Stimulated activated CD4-positive, alpha-beta T cell treated with anti-CD3 and anti-CD28 coated beads, Interleukin-2, amount 100 ng/mL, for 48 hours (primary cell): ENCODE data around the gene ZNRD2.
A peak's percentile ranks its signal among the peaks of the same experiment; 100 is the strongest.

ENCODE experiments used
- DNase-seq, 2 donors: peaks; one replicate each; pipeline ENCODE4 v3.0.0-alpha.2; 2020

The ZNRD2 gene

DNA sequence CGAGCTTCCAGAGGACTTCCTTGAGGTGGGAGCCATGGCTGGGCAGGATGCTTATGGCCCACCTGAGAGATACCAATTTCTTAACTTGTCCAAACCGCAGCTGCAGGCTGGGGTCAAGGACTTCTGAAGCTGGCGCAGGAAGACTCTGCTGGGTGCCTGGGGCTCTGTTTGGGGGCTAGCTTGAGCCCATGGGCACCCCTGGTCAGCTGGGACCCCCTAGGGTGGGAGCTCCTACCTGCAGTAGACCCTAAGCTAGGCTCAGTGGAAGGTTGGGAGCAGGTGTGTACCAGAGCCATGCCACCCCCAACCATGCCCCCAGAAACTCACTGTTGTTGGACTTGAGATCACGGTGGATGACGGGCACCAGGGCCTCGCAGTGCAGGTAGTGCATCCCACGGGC lies 42.4 kb downstream of the ZNRD2 start:
- DNase-seq: no peak

GRCh38 chr11:65613091-65613928 lies 43.0 kb downstream of the ZNRD2 start:
- no peak for DNase-seq

DNA sequence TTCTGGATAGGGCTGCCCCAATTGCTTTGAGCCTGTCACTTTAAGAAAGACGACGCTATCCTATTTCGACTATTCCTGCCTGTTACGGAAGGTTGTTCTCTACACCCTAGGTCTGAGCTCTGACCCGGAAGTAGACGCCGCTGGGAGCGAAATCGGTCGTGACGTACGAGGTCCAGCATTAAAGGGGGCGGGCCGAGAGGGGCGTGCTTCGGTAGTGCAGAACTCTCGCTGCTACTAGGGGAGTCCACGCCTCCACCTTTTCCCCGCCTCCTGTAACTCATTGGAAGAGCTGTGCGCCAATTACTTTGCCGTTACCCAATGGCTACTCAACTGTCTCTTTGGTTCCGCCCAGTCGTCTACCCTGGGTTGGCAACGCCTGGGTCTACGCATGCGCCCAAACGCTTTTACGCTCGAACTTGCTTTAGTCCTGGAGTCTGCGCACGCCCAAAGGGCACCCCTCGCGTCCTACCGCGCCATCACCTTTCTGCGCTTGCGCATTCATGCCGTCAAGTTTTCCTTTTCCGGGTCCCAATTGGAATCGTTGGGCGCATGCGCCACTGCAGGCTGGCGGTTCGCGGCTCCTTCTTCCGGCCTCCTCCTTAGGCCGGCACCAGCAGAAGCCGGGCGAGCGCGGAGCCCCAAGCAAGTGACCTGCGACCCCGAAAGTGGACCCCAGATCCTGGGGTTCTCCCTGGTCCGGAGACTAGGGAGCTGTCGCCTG lies 45.1 kb downstream of the ZNRD2 start, which contains the start of gene PCNX3:
TSS of gene PCNX3 (plus strand) at position 548 of the 721 bp plus-strand sequence. CDS start 536 bp downstream, outside the sequence.
- DNase-seq: peak; percentile 98 to 99

- no peak for DNase-seq
These were observed 45.8 kb downstream of the ZNRD2 start for GRCh38 chr11:65615950-65616574.

DNA sequence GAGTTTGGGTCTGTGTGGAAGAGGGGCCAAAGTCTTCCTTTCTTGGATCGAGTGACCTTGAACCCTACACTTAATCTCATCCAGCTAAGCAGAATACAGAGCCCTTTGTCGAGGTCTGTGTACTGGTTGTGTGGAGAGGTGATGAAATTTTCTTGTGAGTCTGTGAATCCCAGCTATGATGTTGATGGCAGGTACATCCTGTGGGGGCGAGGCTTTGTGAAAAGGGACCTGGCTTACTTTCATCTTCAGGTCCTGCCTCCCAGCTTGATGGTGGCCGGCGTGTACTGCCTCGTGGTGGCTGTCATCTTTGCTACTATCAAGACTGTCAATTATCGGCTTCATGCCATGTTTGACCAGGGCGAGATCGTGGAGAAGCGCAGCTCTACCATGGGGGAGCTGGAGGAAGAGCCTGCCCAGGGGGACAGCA lies 46.3 kb downstream of the ZNRD2 start:
- no peak for DNase-seq

GRCh38 chr11:65617136-65617850 lies 47.0 kb downstream of the ZNRD2 start:
- no peak for DNase-seq

- DNase-seq: no peak
These were observed 47.9 kb downstream of the ZNRD2 start for GRCh38 chr11:65617990-65618751.

DNA sequence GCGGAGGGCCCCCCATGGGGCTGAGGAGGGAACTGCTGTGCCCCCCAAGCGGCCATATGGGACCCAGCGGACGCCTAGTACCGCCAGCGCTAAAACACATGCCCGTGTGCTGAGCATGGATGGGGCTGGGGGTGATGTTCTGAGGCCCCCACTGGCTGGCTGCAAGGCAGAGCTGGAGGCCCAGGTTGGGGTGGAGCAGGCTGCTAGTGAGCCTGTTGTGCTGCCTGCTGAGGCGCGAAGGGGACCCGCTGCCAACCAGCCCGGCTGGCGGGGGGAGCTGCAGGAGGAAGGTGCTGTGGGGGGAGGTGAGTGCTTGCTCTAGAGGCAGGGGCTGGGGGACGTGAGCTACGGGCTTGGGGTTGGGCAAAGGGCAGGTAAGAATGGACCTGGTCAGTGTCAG lies 48.5 kb downstream of the ZNRD2 start:
- no peak for DNase-seq

DNA sequence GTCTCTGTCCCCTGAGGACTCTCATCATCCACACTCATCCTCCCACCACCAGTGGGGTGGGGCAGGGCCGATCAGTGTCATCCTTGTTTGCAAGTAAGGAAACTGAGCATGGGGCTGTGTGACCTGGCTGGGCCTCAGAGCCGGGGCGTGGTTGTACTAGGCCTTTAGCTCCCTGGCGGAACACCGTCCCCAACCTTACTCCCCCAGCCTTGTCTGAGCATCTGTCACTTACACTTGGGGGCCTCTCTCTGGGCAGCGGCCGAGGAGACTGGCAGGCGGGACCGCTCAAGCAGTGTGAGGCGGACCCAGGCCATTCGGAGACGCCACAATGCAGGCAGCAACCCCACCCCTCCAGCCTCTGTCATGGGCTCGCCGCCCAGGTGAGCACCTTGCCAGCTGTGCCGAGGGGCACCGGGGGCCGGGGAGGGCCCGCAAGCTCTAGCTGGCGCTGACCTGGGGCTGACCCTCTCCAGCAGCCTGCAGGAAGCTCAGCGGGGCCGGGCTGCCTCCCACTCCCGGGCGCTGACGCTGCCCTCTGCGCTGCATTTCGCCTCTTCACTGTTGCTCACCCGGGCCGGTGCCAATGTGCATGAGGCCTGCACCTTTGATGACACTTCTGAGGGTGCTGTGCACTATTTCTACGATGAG lies 49.1 kb downstream of the ZNRD2 start:
- no peak for DNase-seq

DNA sequence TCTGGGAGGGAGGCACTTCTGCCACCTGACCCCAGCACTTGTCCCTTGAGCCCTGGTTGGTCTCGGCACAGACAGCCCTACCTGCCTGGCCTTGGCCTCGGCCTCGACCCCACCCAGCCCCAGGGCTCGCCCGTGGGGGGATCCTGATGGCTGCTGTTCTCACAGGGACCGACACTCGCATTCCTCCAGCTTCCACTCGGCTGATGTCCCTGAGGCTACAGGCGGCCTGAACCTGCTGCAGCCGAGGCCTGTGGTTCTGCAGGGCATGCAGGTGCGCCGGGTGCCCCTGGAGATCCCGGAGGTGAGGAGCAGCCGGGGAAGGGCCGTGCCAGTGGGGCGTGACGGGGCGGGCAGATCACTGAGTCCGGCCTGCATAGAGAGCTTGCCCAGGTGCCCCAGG lies 50.4 kb downstream of the ZNRD2 start:
- DNase-seq: no peak

- DNase-seq: no peak
These were observed 51.2 kb downstream of the ZNRD2 start for GRCh38 chr11:65621460-65621859.
